GM19372 (cell line): ENCODE measurements around the gene SIRPD.

Experiments used
- ATAC-seq: cut with Tn5 transposase; IDR thresholded peaks from one replicate; pipeline ENCODE4 v1.9.1; 2021; ENCODE audit warnings: mild to moderate bottlenecking, low read depth, moderate library complexity; ENCODE audit not compliant: unreplicated experiment

Gene SIRPD

DNA sequence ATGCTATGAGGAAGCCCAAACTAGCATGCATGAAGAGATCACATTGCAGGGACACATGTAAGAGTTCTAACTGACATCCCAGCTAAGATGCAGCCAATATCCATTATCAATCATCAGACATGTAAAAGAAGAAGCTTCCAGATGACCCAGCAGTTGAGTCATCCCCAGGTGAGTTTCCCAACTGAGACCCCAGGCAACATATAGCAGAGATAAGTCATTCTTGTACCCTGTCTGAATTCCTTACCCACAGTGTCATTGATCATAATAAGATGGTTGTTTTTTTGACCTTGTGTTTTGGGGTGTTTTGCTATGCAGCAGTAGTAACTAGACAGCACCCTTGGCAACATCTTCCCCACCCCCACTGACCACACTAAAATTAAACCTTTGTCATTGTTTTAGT lies 18.9 kb downstream of the SIRPD start:
- no peak for ATAC-seq

DNA sequence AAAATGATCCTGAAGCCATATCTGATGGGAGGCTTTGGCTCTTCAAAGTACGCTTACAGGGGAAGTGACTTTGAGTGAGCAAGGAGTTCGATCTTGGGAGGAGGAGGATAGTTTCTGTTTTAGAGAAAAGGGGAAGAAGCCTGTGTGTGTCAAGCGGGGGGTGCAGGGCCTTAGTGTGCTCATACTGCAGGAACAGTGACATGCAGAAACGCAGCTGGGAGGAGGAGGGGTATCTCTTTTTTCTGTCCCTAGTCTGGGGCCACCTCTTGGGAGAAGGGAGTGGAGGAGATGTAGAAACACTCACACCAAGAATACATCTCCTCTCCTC lies 19.8 kb downstream of the SIRPD start:
- no peak for ATAC-seq

DNA sequence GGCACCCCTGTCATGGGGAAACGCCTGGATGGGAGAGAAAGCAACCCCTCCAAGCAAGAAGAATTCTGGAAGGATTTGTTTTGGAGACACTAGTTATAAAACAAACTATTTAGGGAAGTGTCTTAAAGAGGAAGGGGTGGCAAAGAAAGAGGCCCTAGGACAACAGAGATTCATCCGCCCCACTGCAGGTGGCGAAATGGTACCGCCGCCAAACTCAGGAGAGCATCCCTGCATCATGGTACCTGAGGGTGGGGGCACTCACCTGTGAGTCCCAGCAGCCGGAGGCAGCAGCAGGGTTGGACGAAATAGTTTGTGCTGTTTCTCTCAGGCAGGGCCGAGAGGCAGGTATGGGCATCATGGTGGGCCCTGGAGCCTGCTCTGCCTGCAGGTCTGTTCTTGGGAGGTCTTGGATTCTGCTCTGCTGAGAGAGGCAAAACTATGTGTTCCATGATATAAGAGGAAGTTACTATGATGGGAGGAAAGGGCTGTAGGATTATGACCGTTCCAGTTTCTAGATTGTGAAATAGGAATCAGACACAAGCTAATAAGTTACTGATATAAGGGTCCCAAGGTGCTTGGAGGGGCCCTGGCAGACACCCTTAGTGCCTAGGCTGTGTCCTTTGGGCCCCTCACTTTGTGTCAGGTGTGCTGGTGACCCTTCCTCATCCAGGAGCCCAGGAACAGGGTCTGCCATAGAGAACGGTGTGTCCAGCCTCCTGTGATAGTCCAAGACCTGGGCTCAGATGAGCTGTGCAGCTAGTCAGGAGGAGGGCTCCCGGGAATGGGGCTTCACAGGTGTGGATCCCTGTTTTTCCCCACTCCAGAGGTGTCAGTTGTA lies 20.4 kb downstream of the SIRPD start:
- ATAC-seq = no peak

DNA sequence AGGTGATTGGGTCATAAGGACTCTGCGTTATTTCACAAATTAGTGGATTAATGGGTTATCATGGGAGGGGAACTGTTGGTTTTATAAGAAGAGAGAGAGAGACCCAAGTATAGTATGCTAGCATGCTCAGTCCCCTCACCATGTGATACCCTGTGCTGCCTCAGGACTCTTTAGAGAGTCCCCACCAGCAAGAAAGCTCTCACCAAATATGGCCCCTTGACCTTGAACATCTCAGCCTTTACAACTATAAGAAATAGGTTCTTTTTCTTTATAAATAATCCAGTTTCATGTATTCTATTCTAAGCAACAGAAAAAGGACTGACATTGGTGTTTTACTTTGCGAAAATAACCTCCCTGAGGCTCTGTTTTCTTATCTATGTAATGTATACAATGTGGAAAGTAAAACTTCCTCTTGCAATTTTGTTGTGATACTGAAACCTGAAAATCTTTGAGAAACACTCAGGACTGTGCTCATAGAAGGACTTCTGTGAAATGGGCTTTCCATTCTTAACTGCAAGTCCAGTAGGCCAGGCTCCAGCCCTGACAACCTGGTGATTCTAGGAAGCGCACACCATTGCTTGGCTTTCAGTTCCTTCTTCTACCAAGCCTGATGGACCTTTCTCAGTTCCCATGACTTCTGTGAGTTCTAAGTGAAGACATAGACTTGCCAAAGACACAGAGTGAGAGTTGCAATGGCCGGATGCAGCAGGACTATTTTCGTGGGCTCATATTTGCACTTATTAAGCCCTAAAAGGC lies 21.9 kb downstream of the SIRPD start:
- ATAC-seq = peak; percentile 82

DNA sequence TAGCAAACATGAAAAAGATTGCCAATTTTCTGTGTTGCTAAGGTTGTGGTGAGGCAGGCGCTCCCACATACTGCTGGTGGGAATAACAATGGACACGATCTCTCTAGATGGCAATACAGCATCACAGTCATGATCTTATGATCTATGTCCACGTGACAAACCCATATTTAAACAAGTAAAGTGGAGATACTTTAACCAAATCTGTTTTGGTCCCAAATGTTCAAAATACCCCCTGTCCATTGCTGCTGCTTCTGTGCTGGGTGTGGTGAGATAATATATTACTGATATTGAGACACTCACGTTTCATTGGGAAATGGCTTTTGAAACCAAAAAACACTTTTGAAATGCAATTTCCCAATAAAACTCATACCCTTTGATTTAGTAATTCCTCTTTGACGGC lies 23.0 kb downstream of the SIRPD start:
- ATAC-seq = no peak

DNA sequence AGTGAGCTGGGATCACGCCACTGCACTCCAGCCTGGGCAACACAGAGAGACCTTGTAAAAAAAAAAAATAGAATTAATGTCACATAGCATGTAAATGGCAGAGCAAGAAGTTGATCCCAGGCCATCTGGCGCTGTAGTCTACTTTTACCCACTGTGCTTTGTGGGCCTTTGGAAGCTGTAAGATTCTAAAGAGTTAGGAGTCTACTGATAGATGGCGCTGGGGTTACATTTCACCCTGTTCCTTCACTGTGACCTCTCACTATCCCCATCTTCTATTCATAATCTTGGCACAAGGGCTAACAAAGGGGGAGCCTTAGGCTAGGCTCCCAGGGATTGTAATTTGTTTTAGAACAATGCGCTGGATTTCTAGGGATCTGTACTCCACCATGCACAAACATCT lies 24.4 kb downstream of the SIRPD start:
- ATAC-seq = no peak

DNA sequence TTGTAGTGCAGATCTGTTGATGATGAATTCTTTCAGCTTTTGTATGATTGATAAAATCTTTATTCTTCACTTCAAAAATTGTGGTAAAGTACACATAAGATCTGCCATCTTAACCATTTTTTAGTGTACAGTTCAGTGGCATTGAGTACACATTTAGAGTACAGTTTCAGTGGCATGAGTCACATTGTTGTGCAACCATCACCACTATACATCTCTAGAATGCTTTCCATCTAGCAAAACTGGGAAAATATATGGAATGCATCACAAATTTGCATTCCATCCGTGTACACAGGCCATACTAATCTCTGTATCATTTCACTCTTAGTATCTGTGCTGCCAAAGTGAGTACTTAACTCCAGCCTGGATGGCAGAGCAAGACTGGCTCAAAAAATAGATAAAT lies 28.7 kb downstream of the SIRPD start:
- no peak for ATAC-seq

DNA sequence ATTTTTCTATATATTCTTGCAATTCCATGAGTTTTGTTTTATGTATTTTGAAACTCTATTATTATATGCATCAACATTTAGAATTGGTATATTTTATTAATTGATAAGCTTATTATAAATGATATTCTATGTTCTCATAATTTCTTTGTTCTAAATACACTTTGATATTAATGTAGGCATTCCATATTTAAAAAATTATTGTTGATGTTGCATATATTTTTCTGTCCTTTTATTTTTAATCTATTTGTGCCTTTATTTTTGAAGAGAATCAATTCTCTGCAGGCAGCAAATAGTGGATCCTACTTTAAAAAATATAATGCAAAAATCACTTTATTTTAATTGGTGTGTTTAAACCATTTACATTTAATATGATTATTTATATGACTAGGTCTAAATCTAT lies 29.6 kb downstream of the SIRPD start:
- no peak for ATAC-seq

DNA sequence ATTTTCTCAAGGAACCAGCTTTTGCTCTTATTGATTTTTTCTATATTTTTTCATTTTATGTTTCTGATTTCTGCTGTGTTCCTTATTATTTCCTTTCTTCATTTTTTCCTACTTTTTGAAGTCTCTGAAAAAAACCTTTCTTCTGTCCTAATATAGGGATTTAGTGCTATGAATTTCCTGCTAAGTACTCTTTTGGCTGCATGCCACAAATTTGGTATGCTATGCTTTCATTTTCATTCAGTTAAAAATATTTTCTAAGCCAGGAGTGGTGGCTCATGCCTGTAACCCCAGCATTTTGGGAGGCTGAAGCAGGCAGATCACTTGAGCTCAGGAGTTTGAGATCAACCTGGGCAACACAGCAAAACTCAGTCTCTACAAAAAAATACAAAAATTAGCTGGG lies 30.6 kb downstream of the SIRPD start:
- no peak for ATAC-seq

DNA sequence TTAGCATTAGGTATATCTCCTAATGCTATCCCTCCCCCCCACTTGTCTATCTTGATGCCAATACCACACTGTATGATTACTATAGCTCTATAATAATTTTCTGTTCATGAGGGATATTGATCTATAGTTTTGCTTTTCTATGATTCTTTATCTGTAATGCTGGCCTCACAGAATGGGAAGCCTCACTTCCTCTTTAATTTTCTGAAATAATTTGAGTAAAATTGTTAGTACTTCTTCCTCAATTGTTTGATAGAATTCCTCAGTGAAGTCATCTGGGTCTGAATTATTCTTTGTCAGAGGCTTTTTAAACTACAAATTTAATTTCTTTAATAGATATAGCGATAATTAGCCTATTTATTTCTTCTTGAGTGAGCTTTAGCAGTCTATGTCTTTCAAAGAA lies 31.2 kb downstream of the SIRPD start:
- ATAC-seq = no peak

DNA sequence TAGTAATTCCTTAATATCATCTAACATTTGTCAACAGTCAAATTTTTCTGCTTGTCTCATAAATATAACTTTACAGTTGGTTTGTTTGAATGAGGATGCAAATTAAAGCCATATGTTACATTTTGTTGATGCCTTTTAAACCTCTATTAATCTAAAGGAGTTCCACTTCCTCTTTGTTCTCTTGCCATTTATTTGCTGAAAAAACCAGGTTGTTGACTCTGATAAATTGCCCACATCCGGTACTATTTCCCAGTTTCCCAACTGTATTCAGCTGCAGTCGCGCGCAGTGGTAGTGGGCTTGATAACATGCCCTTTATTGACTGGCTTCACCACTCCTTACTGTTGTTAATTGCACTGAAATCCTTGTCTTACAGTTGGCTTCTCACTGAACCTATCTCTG lies 33.5 kb downstream of the SIRPD start:
- no peak for ATAC-seq

DNA sequence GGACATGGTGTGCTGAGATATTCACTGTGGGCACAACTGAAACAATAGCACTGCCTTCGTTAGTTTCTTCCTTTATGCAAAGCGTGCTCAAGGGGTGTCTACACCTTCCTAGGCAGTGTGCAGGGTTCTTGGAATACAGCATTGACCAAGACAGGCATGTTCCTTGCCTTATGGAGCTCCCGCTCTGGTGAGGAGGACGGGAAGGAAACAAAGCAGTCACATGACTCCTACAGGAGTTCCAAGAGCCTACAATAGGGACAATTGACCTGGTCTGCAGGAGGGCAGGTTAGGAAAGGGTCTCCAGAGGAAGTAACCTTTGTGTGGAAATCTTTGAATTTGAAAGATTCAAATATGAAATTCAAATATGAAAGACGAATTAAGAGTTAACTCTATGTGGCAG lies 40.5 kb downstream of the SIRPD start:
- no peak for ATAC-seq

DNA sequence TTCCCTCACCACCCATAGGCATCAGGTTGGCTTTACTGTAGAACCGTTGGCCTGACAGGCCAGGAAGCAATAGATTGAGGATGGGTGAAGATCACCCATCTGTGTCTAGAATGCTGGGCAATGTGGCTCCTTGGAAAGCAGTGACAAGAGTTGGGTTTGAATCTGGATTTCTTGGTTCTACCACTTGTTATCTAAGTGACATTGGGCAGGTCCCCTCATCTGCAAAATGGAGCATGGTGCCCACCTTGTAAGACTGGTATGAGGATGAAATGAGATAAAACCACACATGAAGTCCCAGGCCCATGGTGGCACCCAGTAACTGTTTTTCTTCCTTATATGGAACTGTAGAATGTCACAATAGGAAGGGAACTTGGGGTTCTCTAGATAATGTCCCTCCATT lies 43.7 kb downstream of the SIRPD start:
- ATAC-seq = no peak

DNA sequence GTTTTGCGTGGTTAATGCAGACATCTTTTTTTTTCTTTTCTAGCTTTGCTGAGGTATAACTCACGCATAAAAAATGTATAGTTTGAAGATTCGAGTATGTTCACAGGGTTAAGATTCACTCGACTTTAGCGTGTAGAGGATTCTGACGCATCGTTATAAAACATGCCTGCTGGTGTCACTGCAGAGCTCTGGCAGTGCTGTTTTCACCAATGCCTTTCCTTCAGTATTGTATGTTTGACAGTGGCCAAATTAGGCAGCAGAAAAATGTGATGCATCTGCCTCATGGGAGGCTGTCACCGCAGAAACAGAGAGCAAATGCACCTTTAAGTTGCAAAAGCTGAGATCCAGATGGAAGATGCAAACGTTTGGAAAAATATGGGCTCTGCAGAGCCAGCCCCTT lies 48.3 kb downstream of the SIRPD start:
- ATAC-seq = no peak

DNA sequence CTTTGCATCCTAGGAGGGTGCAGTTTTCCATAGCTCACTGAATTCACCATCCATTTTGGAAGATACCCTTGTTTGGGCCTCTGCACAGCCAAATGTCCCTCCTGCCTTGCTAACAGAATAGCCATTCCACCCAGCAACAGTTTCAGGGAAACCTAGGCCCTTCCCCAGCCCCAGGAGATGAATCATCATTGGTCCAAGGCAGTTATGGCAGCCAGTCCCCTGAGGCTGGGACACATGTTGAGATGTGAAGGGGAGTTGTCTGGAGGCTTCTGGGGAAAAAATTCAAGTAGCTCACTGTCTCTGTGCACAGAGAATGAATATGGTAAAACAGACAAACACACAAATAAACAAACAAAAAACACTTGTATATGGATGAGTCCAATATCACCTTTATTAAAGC lies 48.9 kb downstream of the SIRPD start:
- ATAC-seq = no peak

DNA sequence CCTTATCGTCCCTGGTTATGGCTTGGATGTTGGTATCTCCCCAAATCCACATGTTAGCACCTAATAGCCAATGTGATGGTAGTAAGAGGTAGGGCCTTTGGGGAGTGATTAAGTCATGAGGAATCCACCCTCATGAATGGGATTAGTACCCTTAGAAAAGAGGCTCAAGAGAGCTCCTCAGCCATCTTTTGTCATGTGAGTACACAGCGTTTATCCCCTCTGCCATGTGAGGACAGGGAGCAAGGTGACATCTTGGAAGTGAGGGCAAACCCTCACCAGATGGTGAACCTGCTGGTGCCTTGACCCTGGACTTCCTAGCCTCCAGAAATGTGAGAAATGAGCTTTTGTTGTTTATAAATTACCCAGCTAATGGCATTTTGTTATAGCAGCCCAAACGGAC lies 50.2 kb downstream of the SIRPD start:
- no peak for ATAC-seq

DNA sequence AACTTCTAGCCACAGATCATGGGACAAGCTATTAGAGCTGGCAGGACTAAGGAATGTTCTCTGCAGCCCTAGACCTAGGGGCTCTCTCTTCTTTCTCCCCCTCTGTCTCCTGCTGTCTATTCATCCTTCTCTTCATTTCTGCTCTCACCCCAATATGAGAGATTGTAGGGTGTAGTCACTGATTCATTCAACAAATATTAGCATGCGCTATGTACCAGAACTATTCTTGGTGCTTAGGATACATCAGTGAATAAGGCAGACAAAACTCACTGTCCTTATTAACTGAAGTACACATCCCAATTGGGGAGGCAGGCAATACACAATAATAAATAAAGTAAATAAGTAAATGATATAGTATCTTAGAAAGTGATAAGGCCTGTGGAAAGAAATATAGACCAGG lies 51.6 kb downstream of the SIRPD start:
- ATAC-seq = no peak

DNA sequence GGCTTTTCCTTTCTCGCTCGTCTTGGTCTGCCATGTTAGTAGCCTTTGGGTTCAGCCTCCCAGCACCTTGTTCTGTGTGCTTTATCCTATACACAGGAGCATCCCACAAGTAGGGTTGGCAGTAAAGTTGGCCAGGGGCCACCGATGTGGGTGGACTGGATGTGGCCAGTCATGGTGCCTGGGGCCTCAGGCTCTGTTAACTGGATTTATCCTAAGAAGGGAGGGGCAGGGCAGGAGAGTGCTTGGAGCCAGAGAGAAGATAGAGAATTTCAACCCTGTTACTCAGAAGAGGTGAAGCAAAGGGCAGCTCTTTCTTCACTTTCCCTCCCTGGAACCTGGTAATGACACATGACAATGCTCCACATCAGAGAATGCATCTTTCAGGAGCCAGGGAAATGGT lies 52.1 kb downstream of the SIRPD start:
- ATAC-seq = no peak

DNA sequence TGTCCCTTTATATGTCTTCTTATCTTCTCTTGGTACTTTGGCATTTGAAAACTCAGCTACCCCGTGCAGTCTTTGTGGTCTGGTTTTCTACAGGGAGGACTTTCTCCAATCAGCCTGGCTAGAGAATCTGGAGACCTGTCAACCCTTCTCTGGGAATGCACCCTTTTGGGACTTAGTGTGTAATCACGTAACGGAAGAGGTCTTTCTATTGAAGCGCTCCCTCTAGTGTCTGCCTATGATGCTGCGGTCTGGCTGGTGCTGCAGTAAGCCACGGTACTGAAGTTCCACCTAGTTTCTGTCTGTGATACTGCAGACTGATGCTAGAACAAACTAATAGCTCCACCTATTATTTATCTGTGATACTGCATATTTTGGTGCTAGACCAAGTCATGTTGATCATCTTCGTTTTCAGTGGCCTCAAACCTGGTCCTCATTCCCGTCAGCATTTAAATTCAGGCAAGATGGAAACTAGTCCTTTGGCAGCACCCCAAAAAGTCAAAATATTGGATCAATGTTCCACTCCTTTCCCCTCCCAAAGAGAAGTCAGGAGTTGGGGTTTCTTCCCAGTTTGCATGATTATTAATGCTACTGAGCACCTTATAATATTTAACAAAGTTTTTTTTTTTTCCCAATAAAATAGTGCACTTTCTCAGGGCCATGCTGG lies 53.8 kb downstream of the SIRPD start:
- ATAC-seq = peak; percentile 94

DNA sequence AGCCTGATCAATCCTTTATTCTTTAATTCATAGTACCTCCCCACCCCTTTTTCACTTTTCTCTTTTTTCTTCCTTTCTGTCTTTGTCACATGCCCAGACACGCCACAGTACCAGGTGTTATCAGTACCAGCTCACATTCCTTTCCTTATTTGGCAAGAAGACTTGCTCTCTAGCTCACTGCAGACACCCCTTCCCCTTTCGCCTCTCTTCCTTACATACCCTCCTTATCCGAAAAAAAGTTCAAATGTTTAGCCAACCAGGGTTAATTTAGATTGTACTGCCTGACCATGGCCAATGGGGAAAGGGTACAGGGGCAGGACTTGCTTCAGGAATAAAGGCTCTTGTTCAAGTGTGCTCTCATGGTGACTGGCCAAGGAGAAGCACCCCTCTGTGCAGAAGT lies 57.0 kb downstream of the SIRPD start:
- no peak for ATAC-seq

DNA sequence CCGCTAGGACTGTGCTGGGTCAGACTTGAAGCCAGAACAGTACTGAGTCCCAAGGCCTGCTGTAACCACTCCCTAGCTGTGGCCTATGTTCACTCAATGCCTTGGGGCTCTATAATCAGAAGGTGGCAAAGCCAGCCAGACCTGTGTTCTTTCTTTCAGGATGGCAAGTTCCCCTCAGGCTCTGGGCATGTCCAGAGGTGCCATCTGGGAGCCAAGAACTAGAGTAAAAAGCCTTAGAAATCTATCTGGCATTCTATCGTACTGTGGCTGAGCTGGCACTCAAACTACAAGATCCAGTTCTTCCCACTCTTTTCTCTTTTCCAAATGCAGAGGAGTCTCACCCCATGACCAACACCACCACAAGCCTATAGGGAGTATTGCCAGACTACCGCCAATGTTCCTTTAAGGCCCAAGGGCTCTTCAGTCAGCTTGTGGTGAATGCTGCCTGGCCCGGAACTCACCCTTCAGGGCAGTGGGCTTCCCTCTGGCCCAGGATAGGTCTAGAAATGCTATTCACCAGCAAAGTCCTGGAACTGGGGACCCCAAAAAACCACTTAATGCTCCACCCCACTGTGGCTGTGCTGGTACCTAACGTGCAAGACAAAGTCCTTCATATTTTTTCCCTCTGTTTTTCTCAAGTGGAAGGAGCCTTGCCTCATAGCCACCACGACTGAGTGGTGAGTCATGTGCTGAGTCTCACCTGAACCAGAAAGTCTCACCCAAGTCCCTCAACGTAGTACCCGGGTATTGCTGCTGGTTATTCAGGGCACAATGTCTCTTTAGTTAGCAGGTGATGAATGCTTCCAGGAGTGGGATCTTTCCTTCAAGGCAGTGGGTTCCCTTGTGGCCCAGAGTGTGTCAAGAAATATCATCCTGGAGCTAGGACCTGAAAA lies 57.7 kb downstream of the SIRPD start:
- no peak for ATAC-seq
